AG10803 (cell line): Measurements from ENCODE around the gene PLXNA2.

ENCODE experiments used
- DNase-seq: peaks from one replicate; pipeline ENCODE4 v3.0.0; 2010; ENCODE audit warnings: low read depth
- H3K4me3 ChIP-seq: 2 replicates; pipeline ENCODE4 v1.5.1; 2011; ENCODE audit warnings: mild to moderate bottlenecking, low read length, control low read depth
- CTCF ChIP-seq: conservative IDR thresholded peaks from 2 replicates; pipeline ENCODE4 v1.5.1; 2011; ENCODE audit warnings: mild to moderate bottlenecking, low read length, control low read depth, inconsistent platforms

Gene PLXNA2

GRCh38 chr1:208100906-208101305 lies 143.3 kb downstream of the PLXNA2 start:
- DNase-seq, result no peak
- TF ChIP-seq CTCF, result no peak
- H3K4me3 ChIP-seq, result no peak overlapping the region

GRCh38 chr1:208100106-208100505 lies 144.1 kb downstream of the PLXNA2 start:
- no peak for DNase-seq
- no peak overlapping the region for H3K4me3 ChIP-seq
- TF ChIP-seq CTCF, result no peak

GRCh38 chr1:208098773-208099172 lies 145.4 kb downstream of the PLXNA2 start:
- DNase-seq, result no peak
- no peak for TF ChIP-seq CTCF
- no peak overlapping the region for H3K4me3 ChIP-seq

- peak; percentile 81 for TF ChIP-seq CTCF
- DNase-seq, result peak; percentile 79
- no peak overlapping the region for H3K4me3 ChIP-seq
These were observed 150.1 kb downstream of the PLXNA2 start for GRCh38 chr1:208093754-208094719.

GRCh38 chr1:208093046-208093445 lies 151.1 kb downstream of the PLXNA2 start:
- no peak for DNase-seq

GRCh38 chr1:208090388-208091301 lies 153.5 kb downstream of the PLXNA2 start:
- no peak for TF ChIP-seq CTCF
- H3K4me3 ChIP-seq, result peak overlapping the region; percentile 39

More at GRCh38 chr1:208093046-208093445, 151.1 kb downstream of the PLXNA2 start:
- TF ChIP-seq CTCF, result no peak
- no peak overlapping the region for H3K4me3 ChIP-seq

More at GRCh38 chr1:208090388-208091301, 153.5 kb downstream of the PLXNA2 start:
- DNase-seq, result peak; percentile 76
